Measurements from ENCODE around the gene LASP1NB.

Gene LASP1NB

GRCh38 chr17:38900978-38901656, 24.3 kb upstream of the LASP1NB start:
- no peak overlapping the region for H2AFZ ChIP-seq (ENCODE audit: insufficient read depth, low read depth, low read length, poor library complexity, severe bottlenecking)
- no peaks in the 10 kb centered on the region for H3K27me3 ChIP-seq (replicated peaks in 1 of 4; ENCODE audit: control extremely low read depth in 1 of 4, control insufficient read depth in 3 of 4, insufficient read depth in 4 of 4, low read length in 3 of 4)
- no peak overlapping the region for H3K4me2 ChIP-seq (replicated peaks; ENCODE audit: low read depth, low read length, poor library complexity, severe bottlenecking)
- Mint-ChIP-seq H3K4me3 (no peak overlapping the region), H3K4me1 (peaks cover 38% of the 10 kb centered on the region), H3K27me3 (no peaks in the 10 kb centered on the region), H3K9me3 (ENCODE audit: insufficient read depth) (no peaks in the 10 kb centered on the region), H3K27ac (peak overlapping the region; percentile 26)
- ATAC-seq (ENCODE audit: low read depth) (no peak), DNase-seq (no peak)
- H3K4me3 ChIP-seq (ENCODE audit: control extremely low read depth in 1 of 5, extremely low read depth in 1 of 5, insufficient read depth in 1 of 5, low read depth in 2 of 5, low read length in 4 of 5): no peak overlapping the region
- H3K36me3 ChIP-seq (replicated peaks in 1 of 2; ENCODE audit: control extremely low read depth in 1 of 2, control insufficient read depth in 1 of 2, extremely low read depth in 1 of 2, insufficient read depth in 2 of 2, low read length in 1 of 2): peaks cover 7 to 65% of the 10 kb centered on the region in 2 experiments
- intact Hi-C loops (cut with micrococcal nuclease): no loop called here
- ChIA-PET CTCF (interaction anchor here (0.8 kb wide), 1 partner anchor 82 kb away, joined by 3 read pairs; no protein-coding TSS in a partner anchor), POLR2A (no interaction called here)
- no peak for TF ChIP-seq CTCF (IDR thresholded peaks at IDR 0.05)
- no peak for TF ChIP-seq EZH2 (IDR thresholded peaks at IDR 0.05; ENCODE audit: borderline replicate concordance, insufficient read depth, low read depth, low read length, poor library complexity, severe bottlenecking)
- peaks cover 33 to 56% of the 10 kb centered on the region in 2 donors for H3K4me1 ChIP-seq (ENCODE audit: control insufficient read depth in 2 of 2, insufficient read depth in 2 of 2, low read length in 2 of 2)
- peaks cover 99% of the 10 kb centered on the region for H3K79me2 ChIP-seq (ENCODE audit: control insufficient read depth, insufficient read depth, low read length)
- peaks cover 23% of the 10 kb centered on the region for H4K20me1 ChIP-seq (ENCODE audit: control insufficient read depth, insufficient read depth, low read length, poor library complexity, severe bottlenecking)
- 75% methylated on average over 8 of the region's 10 CpGs for WGBS (ENCODE audit: insufficient coverage)
- no peak overlapping the region for H3K9ac ChIP-seq (ENCODE audit: low read length)
- peaks cover 0 to 5% (median 0%) of the 10 kb centered on the region in 3 donors for H3K9me3 ChIP-seq (ENCODE audit: control extremely low read depth in 1 of 3, control insufficient read depth in 2 of 3, insufficient read depth in 1 of 3, low read length in 2 of 3)
- H3K27ac ChIP-seq (ENCODE audit: low read length in 2 of 2): peak overlapping the region in 1 of 2 donors; percentile 33

GRCh38 chr17:38903404-38903803, 22.0 kb upstream of the LASP1NB start:
- 100% methylated on average over 1 of the region's 6 CpGs for WGBS (ENCODE audit: insufficient coverage)
- Mint-ChIP-seq H3K4me1 (peaks cover 45% of the 10 kb centered on the region), H3K9me3 (ENCODE audit: insufficient read depth) (no peaks in the 10 kb centered on the region), H3K27me3 (no peaks in the 10 kb centered on the region), H3K27ac (no peak overlapping the region), H3K4me3 (no peak overlapping the region)
- Histone ChIP-seq H3K27me3 (replicated peaks in 1 of 4; ENCODE audit: control extremely low read depth in 1 of 4, control insufficient read depth in 3 of 4, insufficient read depth in 4 of 4, low read length in 3 of 4) (no peaks in the 10 kb centered on the region), H3K4me1 (ENCODE audit: control insufficient read depth in 2 of 2, insufficient read depth in 2 of 2, low read length in 2 of 2) (peaks cover 31 to 61% of the 10 kb centered on the region in 2 donors), H3K4me2 (replicated peaks; ENCODE audit: low read depth, low read length, poor library complexity, severe bottlenecking) (no peak overlapping the region), H4K20me1 (ENCODE audit: control insufficient read depth, insufficient read depth, low read length, poor library complexity, severe bottlenecking) (peaks cover 44% of the 10 kb centered on the region), H3K27ac (ENCODE audit: low read length in 2 of 2) (no peak overlapping the region), H3K36me3 (replicated peaks in 1 of 2; ENCODE audit: control extremely low read depth in 1 of 2, control insufficient read depth in 1 of 2, extremely low read depth in 1 of 2, insufficient read depth in 2 of 2, low read length in 1 of 2) (peaks cover 8 to 50% of the 10 kb centered on the region in 2 experiments), H3K4me3 (ENCODE audit: control extremely low read depth in 1 of 5, extremely low read depth in 1 of 5, insufficient read depth in 1 of 5, low read depth in 2 of 5, low read length in 4 of 5) (no peak overlapping the region), H3K9me3 (ENCODE audit: control extremely low read depth in 1 of 3, control insufficient read depth in 2 of 3, insufficient read depth in 1 of 3, low read length in 2 of 3) (no peaks in the 10 kb centered on the region), H3K9ac (ENCODE audit: low read length) (no peak overlapping the region), H2AFZ (ENCODE audit: insufficient read depth, low read depth, low read length, poor library complexity, severe bottlenecking) (no peak overlapping the region), H3K79me2 (ENCODE audit: control insufficient read depth, insufficient read depth, low read length) (peaks cover 98% of the 10 kb centered on the region)
- DNase-seq: no peak
- TF ChIP-seq CTCF (IDR thresholded peaks at IDR 0.05) (no peak), EZH2 (IDR thresholded peaks at IDR 0.05; ENCODE audit: borderline replicate concordance, insufficient read depth, low read depth, low read length, poor library complexity, severe bottlenecking) (no peak)
- intact Hi-C loops (cut with micrococcal nuclease): no loop called here
- ChIA-PET POLR2A (interaction anchor here (1.1 kb wide), 1 partner anchor 32 kb away, joined by 4 read pairs; no protein-coding TSS in a partner anchor), CTCF (no interaction called here)
- ATAC-seq (ENCODE audit: low read depth): no peak
